ENCODE data around the gene PHF2. TPM values are rescaled to one million over a fixed set of nuclear protein-coding genes. Genes with fewer than 3 reads are reported as not detected.

Gene PHF2
- total RNA-seq, 1 donor from 2014 or later, result 25.4 TPM

Small RNA genes within 50 kb of the gene (microRNA-seq; reads per million reads assigned to microRNA genes)
- gene MIR548AU, result not detected

Other genes starting within 250 kb of the PHF2 start
- gene FAM120A, start 124.9 kb upstream of the PHF2 start, total RNA-seq, result 83.4 TPM
- 28.8 TPM for gene FAM120AOS, start 123.0 kb upstream of the PHF2 start, total RNA-seq

Measured in Right ventricle myocardium superior (tissue), 1 donor.